GM10248 (cell line): ENCODE data around the gene SUSD6.

Experiments
- CTCF ChIA-PET: fragments of 300-600 bp; sonication (Branson Sonifier 250); formaldehyde crosslinking; extraction: SDS; loops from one replicate; lab custom pipeline; 2021; ENCODE audit warnings: antibody characterized with exemption; lab: Yijun Ruan, JAX
- POLR2A ChIA-PET: fragments of 350-650 bp; sonication (Branson Sonifier 250); formaldehyde crosslinking; extraction: SDS; loops from one replicate; lab custom pipeline; 2020; ENCODE audit warnings: antibody characterized with exemption; lab: Yijun Ruan, JAX
- DNase-seq: peaks from one replicate; pipeline ENCODE4 v3.0.0; 2012; ENCODE audit errors: extremely low spot score
- TF ChIP-seq, protein P1 (sequence below): IDR thresholded peaks from 2 replicates; pipeline ENCODE4 v1.5.1; 2012; ENCODE audit warnings: mild to moderate bottlenecking, low read depth; ENCODE audit errors: extremely low read depth, missing control alignments, control extremely low read depth

The SUSD6 gene

DNA sequence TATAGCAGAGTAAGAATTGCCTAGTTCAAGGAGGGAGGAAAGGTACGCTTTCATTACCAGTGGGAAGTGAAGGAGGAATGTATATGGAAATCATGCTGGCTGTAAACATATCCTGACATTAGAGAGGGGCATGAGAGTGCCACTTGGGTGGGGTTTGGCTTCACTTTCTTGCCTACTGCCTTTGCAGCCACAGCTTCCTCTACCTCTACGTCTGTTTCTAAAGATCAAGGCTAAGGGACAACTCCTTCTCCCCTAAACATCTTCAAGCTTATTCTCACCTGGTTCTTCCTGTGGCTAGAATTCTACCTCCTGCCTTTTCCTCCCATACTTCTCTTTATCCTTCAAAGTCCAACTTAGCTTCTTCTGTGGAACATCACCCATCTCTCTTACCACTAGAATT, 58.0 kb downstream of the SUSD6 start:
- ChIA-PET CTCF (interaction anchor here (0.8 to 2.3 kb wide), 4 partner anchors 11 to 40 kb away, joined by 3 to 8 read pairs (median 6); no protein-coding TSS in a partner anchor), POLR2A (no interaction called here)
- TF ChIP-seq, protein P1, sequence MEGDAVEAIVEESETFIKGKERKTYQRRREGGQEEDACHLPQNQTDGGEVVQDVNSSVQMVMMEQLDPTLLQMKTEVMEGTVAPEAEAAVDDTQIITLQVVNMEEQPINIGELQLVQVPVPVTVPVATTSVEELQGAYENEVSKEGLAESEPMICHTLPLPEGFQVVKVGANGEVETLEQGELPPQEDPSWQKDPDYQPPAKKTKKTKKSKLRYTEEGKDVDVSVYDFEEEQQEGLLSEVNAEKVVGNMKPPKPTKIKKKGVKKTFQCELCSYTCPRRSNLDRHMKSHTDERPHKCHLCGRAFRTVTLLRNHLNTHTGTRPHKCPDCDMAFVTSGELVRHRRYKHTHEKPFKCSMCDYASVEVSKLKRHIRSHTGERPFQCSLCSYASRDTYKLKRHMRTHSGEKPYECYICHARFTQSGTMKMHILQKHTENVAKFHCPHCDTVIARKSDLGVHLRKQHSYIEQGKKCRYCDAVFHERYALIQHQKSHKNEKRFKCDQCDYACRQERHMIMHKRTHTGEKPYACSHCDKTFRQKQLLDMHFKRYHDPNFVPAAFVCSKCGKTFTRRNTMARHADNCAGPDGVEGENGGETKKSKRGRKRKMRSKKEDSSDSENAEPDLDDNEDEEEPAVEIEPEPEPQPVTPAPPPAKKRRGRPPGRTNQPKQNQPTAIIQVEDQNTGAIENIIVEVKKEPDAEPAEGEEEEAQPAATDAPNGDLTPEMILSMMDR = no peak
- DNase-seq = no peak

DNA sequence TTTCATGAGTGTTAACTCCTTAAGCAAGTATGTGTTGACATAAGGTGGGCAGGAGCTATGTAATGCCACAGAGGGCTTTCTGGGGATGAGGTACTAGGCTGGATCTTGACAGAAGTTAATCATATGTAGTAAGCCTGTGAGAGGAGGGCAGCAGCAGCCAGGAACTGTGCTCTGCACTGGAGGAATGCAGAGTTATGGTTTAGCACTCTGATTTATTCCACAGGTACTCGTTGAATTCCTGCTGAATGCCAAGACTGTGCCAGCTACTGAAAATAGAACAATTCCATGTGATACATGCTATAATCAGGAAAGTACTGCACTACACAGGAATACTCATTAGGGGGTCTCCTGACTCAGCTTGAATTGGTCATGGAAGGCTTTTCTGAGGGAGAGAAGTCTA, 58.7 kb downstream of the SUSD6 start:
- ChIA-PET CTCF (interaction anchor here (0.6 to 2.3 kb wide), 5 partner anchors 11 to 41 kb away, joined by 3 to 8 read pairs (median 3); no protein-coding TSS in a partner anchor), POLR2A (no interaction called here)
- DNase-seq = no peak
- TF ChIP-seq, protein P1 = no peak

DNA sequence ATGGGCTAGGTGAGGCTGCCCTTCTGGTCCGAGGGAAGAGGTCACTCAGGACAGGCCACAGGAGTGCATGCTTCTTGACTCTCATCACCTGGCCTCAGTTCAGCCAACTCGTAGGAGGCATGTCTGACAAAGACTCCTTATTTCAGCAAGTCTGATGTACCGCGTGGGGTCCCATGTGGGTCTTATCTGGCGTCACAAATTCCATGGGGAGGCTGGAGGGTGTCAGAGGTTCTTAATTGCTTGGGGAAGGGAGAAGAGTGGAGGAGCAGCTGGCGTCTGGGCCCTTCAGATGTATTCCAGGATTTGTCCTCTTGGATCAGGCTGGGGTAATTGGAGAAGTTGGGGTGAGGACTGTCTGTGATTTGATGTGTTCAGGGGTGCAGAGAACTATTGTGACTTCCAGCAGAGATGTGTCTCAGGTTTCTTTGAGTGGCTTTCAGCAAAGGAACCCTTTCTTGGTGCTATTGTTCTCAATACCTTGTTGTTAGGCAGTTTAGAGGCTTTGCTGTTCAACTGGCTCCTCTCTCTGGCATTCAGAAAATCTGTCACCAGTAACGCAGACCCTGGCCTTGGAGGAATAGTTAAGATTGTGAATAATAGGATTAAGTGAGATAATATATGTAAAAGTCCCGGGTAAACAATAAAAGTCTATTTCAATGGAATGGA, 60.1 kb downstream of the SUSD6 start:
- DNase-seq = no peak
- TF ChIP-seq, protein P1 = no peak
- ChIA-PET POLR2A (no interaction called here), CTCF (interaction anchor here (0.8 to 2.3 kb wide), 7 partner anchors 14 to 67 kb away, joined by 3 to 8 read pairs (median 4); no protein-coding TSS in a partner anchor)

DNA sequence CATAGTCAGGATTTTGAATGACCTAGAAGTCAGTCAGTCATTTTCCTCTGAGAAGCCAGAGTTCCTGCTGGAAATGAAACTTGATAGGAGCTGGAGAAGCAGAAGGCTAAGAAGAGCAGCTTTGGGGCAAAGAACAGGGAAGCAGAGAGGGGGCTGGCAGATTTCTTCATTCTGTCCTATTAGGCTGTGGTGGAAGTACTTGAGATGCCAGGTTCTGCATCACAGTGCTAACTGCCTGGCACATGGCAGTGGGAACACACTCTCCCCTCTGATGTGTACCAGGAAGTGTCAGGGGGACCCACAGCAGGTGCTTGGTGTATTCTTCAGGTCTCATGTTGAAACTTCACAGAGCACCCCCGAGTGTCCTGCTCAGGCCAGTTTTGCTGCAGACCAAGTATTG, 61.0 kb downstream of the SUSD6 start:
- CTCF ChIA-PET = interaction anchor here (0.8 to 1.8 kb wide), 9 partner anchors 11 to 67 kb away, joined by 3 to 5 read pairs (median 4); no protein-coding TSS in a partner anchor

DNA sequence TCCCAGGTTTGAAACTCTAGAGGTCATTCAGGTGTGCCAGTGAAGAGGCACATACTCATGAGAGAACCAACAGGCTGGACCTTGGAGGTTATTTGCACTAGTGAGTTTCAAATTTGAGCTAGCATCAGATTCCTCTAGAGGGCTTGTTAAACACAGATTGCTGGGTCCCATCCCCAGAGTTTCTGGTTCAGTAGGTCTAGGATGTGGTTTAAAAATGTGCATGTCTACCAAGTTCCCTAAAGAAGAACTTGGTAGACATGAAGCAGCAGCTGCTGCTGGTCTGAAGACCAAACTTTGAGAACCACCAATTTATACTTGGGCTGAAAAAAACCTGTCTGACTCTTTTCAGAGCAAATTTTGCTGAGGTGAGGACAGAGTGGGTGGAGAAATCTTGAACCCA, 61.7 kb downstream of the SUSD6 start:
- no peak for DNase-seq
- CTCF ChIA-PET = interaction anchor here (1.0 to 1.5 kb wide), 8 partner anchors 10 to 37 kb away, joined by 3 to 5 read pairs (median 4); no protein-coding TSS in a partner anchor
- TF ChIP-seq, protein P1 = no peak
- POLR2A ChIA-PET = no interaction called here

More for the DNA sequence above, 61.0 kb downstream of the SUSD6 start:
- TF ChIP-seq, protein P1 = no peak
- DNase-seq = no peak
- POLR2A ChIA-PET = no interaction called here

DNA sequence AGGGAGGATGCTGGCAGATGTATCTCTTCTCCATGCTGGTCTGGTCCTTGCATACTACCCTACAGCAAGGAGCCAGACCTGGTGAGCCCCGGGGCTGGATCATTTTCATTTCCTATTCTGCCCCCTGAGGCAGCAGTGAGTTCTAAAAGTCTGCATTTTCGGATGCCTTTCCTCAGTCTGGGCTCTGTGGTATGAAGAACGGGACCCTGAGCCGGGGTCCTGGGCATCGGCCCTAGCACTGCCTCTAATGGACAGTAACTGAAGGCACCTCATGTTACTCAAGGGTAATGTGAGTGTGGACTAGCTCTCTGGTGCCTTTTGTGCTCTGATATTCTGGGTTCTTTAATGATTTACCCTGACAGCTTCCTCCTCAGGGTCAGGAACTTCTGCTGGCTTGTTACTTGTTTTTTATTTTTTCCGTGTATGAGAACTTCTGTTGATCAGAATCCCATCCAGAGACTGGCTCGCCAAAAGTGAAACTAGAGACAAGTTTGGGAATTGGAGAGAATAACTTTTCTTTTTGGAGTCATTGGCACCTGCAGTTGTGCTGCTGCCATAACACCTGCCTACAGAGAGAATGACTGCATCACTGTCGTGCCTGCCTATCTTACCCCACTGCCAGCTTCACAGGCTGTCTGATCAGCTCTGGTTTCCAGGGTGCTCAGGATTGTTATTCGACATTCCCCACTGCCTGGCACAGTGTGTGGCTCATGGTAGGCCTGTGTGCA, 62.3 kb downstream of the SUSD6 start:
- ChIA-PET CTCF (interaction anchor here (1.0 to 1.5 kb wide), 7 partner anchors 11 to 32 kb away, joined by 3 to 5 read pairs (median 3); no protein-coding TSS in a partner anchor), POLR2A (no interaction called here)
- TF ChIP-seq, protein P1 = no peak
- no peak for DNase-seq
